SU-DHL-6 (cell line): ENCODE results near the gene TM4SF18.

ENCODE experiments used
- H2AFZ ChIP-seq: fragments of 200-600 bp; sonication (generic); 2 replicates; pipeline ENCODE4 v1.6.1; 2014; ENCODE audit warnings: low read depth, mild to moderate bottlenecking, moderate library complexity, mixed read lengths, antibody characterized with exemption, low read length; ENCODE audit not compliant: severe bottlenecking
- H3F3A ChIP-seq: fragments of 200-600 bp; shearing (Covaris generic); 2 replicates; pipeline ENCODE4 v1.6.0; 2016; ENCODE audit warnings: antibody characterized with exemption, mild to moderate bottlenecking; ENCODE audit not compliant: insufficient read depth
- H3K27ac ChIP-seq: fragments of 200-600 bp; sonication (generic); 2 replicates; pipeline ENCODE4 v1.5.1; 2016; ENCODE audit warnings: low read depth, mild to moderate bottlenecking, low read length, moderate library complexity, mixed read lengths
- H3K27me3 ChIP-seq: fragments of 200-600 bp; sonication (generic), shearing (Covaris generic); 2 replicates; pipeline ENCODE4 v1.6.0; 2014; ENCODE audit warnings: mild to moderate bottlenecking, low read length
- H3K36me3 ChIP-seq: fragments of 200-600 bp; sonication (generic); 2 replicates; pipeline ENCODE4 v1.6.1; 2014; ENCODE audit warnings: mild to moderate bottlenecking, low read length, mixed read lengths
- H3K4me2 ChIP-seq: fragments of 300-600, 200-600 bp; shearing (Covaris generic), sonication (generic); 2 replicates; pipeline ENCODE4 v1.6.0; 2014; ENCODE audit warnings: low read length, low read depth, mild to moderate bottlenecking; ENCODE audit not compliant: poor library complexity, severe bottlenecking
- H3K4me3 ChIP-seq: fragments of 200-600 bp; sonication (generic); 2 replicates; pipeline ENCODE4 v1.5.1; 2014; ENCODE audit warnings: antibody characterized with exemption, low read length, mild to moderate bottlenecking, mixed read lengths; ENCODE audit not compliant: insufficient read depth, poor library complexity, severe bottlenecking
- H3K79me2 ChIP-seq: fragments of 200-600 bp; sonication (generic); 2 replicates; pipeline ENCODE4 v1.6.1; 2014; ENCODE audit warnings: mild to moderate bottlenecking, low read length, moderate library complexity; ENCODE audit not compliant: insufficient read depth
- H3K9ac ChIP-seq: fragments of 200-600 bp; sonication (generic); 2 replicates; pipeline ENCODE4 v1.7.0; 2014; ENCODE audit warnings: mild to moderate bottlenecking, low read length
- H3K9me2 ChIP-seq: fragments of 200-600 bp; sonication (generic); replicated peaks from 2 replicates; pipeline ENCODE4 v1.6.1; 2014; ENCODE audit warnings: low read length; ENCODE audit not compliant: insufficient read depth
- H3K9me3 ChIP-seq: fragments of 200-600 bp; sonication (generic); 2 replicates; pipeline ENCODE4 v1.6.1; 2014; ENCODE audit warnings: low read length, mixed read lengths; ENCODE audit not compliant: insufficient read depth
- H4K20me1 ChIP-seq: fragments of 200-600 bp; sonication (generic); 2 replicates; pipeline ENCODE4 v1.6.1; 2014; ENCODE audit warnings: low read depth, mild to moderate bottlenecking, antibody characterized with exemption, low read length, moderate library complexity, mixed read lengths
- EZH2phosphoT487 ChIP-seq: fragments of 200-600 bp; sonication (generic), shearing (Covaris generic); conservative IDR thresholded peaks from 2 replicates; pipeline ENCODE4 v1.6.1; 2018; ENCODE audit warnings: mild to moderate bottlenecking, antibody characterized with exemption, low read length, moderate library complexity, mixed read lengths
- TF ChIP-seq, protein P1 (sequence below): fragments of 200-600 bp; sonication (generic); IDR thresholded peaks from one replicate; pipeline ENCODE4 v1.5.1; 2017; ENCODE audit warnings: antibody characterized with exemption, mild to moderate bottlenecking, low read length, moderate library complexity; ENCODE audit not compliant: insufficient read depth, poor library complexity, severe bottlenecking

Gene TM4SF18

GRCh38 chr3:149284034-149284433 is 49.4 kb downstream of the TM4SF18 start:
- no peak overlapping the region for H3K4me2 ChIP-seq
- H3K9me3 ChIP-seq = no peaks in the 10 kb centered on the region
- no peaks in the 10 kb centered on the region for H3K9me2 ChIP-seq
- H3K27ac ChIP-seq = no peak overlapping the region
- H3K27me3 ChIP-seq = no peaks in the 10 kb centered on the region
- no peaks in the 10 kb centered on the region for H3K36me3 ChIP-seq
- H4K20me1 ChIP-seq = no peaks in the 10 kb centered on the region
- no peak overlapping the region for H2AFZ ChIP-seq
- no peak overlapping the region for H3K9ac ChIP-seq
- H3K79me2 ChIP-seq = no peaks in the 10 kb centered on the region
- H3K4me3 ChIP-seq = no peak overlapping the region
- no peaks in the 10 kb centered on the region for H3F3A ChIP-seq
- no peak for TF ChIP-seq EZH2phosphoT487
- TF ChIP-seq, protein P1, sequence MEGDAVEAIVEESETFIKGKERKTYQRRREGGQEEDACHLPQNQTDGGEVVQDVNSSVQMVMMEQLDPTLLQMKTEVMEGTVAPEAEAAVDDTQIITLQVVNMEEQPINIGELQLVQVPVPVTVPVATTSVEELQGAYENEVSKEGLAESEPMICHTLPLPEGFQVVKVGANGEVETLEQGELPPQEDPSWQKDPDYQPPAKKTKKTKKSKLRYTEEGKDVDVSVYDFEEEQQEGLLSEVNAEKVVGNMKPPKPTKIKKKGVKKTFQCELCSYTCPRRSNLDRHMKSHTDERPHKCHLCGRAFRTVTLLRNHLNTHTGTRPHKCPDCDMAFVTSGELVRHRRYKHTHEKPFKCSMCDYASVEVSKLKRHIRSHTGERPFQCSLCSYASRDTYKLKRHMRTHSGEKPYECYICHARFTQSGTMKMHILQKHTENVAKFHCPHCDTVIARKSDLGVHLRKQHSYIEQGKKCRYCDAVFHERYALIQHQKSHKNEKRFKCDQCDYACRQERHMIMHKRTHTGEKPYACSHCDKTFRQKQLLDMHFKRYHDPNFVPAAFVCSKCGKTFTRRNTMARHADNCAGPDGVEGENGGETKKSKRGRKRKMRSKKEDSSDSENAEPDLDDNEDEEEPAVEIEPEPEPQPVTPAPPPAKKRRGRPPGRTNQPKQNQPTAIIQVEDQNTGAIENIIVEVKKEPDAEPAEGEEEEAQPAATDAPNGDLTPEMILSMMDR = no peak

DNA sequence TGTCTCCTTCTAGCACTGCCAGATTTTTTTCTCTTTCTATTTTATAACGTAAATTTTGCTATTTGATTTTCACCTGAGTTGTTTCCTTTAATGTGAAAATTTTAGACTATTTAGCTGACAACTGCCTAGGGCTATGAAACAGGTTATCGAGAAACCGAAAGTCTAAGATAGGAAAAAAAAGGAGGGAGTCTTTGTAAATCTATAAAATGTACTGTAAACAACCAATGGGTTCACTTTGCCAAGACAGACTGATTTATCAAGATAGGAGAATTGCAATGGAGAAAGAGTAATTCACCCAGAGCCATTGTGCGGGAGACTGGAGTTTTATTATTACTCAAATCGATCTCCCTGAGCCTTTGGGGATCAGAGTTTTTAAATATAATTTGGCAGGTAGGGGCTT is 50.0 kb downstream of the TM4SF18 start:
- H3K79me2 ChIP-seq = no peaks in the 10 kb centered on the region
- no peak for TF ChIP-seq EZH2phosphoT487
- TF ChIP-seq, protein P1 = no peak
- H3F3A ChIP-seq = no peaks in the 10 kb centered on the region
- H3K4me2 ChIP-seq = no peak overlapping the region
- H3K4me3 ChIP-seq = no peak overlapping the region
- H2AFZ ChIP-seq = no peak overlapping the region
- H4K20me1 ChIP-seq = no peaks in the 10 kb centered on the region
- H3K9ac ChIP-seq = no peak overlapping the region
- no peaks in the 10 kb centered on the region for H3K9me2 ChIP-seq
- no peaks in the 10 kb centered on the region for H3K27me3 ChIP-seq
- H3K36me3 ChIP-seq = no peaks in the 10 kb centered on the region
- no peaks in the 10 kb centered on the region for H3K9me3 ChIP-seq
- no peak overlapping the region for H3K27ac ChIP-seq

GRCh38 chr3:149282836-149283235 is 50.6 kb downstream of the TM4SF18 start:
- Histone ChIP-seq H3K36me3 (no peaks in the 10 kb centered on the region), H3K4me2 (no peak overlapping the region), H3K79me2 (no peaks in the 10 kb centered on the region), H2AFZ (no peak overlapping the region), H3K4me3 (no peak overlapping the region), H3K27ac (no peak overlapping the region), H4K20me1 (no peaks in the 10 kb centered on the region), H3K9me3 (no peaks in the 10 kb centered on the region), H3K9me2 (no peaks in the 10 kb centered on the region), H3K27me3 (no peaks in the 10 kb centered on the region), H3K9ac (no peak overlapping the region), H3F3A (no peaks in the 10 kb centered on the region)
- TF ChIP-seq, protein P1 = no peak
- no peak for TF ChIP-seq EZH2phosphoT487
